GM12892 (cell line): ENCODE data around the gene STYXL2.

Experiments used
- POLR2A ChIP-seq: IDR thresholded peaks from 2 replicates; pipeline ENCODE4 v1.6.1; 2011; ENCODE audit warnings: low read depth, low read length, control low read depth
- POLR2AphosphoS5 ChIP-seq: IDR thresholded peaks from 2 replicates; pipeline ENCODE4 v1.6.1; 2011; ENCODE audit warnings: low read depth, low read length, control low read depth
- TAF1 ChIP-seq: IDR thresholded peaks from 2 replicates; pipeline ENCODE4 v1.6.1; 2011; ENCODE audit warnings: low read depth, mild to moderate bottlenecking, control low read depth, low read length, borderline replicate concordance

DNA sequence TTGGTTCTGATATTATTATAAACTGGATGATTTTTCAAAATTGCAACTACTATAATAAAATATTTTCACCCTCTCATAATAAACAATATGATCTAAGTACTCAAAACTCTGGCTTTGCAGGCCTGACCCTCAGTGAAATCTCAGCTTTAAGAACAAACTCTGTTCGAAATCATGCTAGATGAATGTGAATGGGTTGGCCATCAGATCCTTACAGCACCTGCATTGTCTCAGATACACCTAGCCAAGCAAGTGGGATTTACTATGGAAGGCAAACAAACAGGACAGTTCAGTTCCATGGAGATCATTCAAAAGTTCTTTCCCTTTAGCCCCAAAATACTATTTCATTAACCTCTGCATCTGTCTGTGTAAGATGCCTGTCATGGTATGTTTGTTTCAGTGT, 44.8 kb downstream of the STYXL2 start:
- no peak for TF ChIP-seq POLR2A
- no peak for TF ChIP-seq POLR2AphosphoS5
- TF ChIP-seq TAF1, result no peak
